IgD-negative memory B cell (primary cell): Measurements from ENCODE around the gene EWSR1. TPM values are rescaled to one million over a fixed set of nuclear protein-coding genes. Genes with fewer than 3 reads are reported as not detected.

Experiments
- H3K27ac Mint-ChIP-seq, 3 donors: one replicate each; pipeline ENCODE4 v1.8.0; 2020 to 2022; ENCODE audit warnings: mild to moderate bottlenecking in 3 of 3, mixed read lengths in 3 of 3, moderate library complexity in 1 of 3
- H3K27me3 Mint-ChIP-seq: one replicate; pipeline ENCODE4 v1.8.0; 2021; ENCODE audit warnings: mixed read lengths
- H3K36me3 Mint-ChIP-seq: one replicate; pipeline ENCODE4 v1.8.0; 2020; ENCODE audit warnings: mild to moderate bottlenecking, mixed read lengths
- H3K4me1 Mint-ChIP-seq, 3 donors: one replicate each; pipeline ENCODE4 v1.8.0; 2020 to 2022; ENCODE audit warnings: mixed read lengths in 3 of 3, mild to moderate bottlenecking in 1 of 3
- H3K4me3 Mint-ChIP-seq, 4 donors: one replicate each; pipeline ENCODE4 v1.8.0; 2020 to 2022; ENCODE audit warnings: mild to moderate bottlenecking in 4 of 4, mixed read lengths in 4 of 4, moderate library complexity in 3 of 4
- H3K9me3 Mint-ChIP-seq, 3 donors: one replicate each; pipeline ENCODE4 v1.8.0; 2020 to 2021; ENCODE audit warnings: mixed read lengths in 3 of 3, mild to moderate bottlenecking in 1 of 3
- polyA plus RNA-seq: library from polyadenylated mRNA; unstranded; fragments of 300-500 nt; fragmentation: Illumina TruSeq; gene quantifications from one replicate; pipeline ENCODE4 v1.2.3, GENCODE V29; 2021

The EWSR1 gene
- polyA plus RNA-seq, 1 donor from 2014 or later: 211 TPM

- Mint-ChIP-seq H3K4me3 (peak overlapping the region; percentile 94 to 99 (median 98)), H3K9me3 (no peaks in the 10 kb centered on the region), H3K4me1 (peaks cover 34 to 71% (median 55%) of the 10 kb centered on the region in 3 donors), H3K27me3 (no peaks in the 10 kb centered on the region), H3K27ac (peak overlapping the region; percentile 34 to 99 (median 98)), H3K36me3 (peaks cover 8% of the 10 kb centered on the region)
Observed at GRCh38 chr22:29270475-29271271, 2.6 kb downstream of the EWSR1 start.

GRCh38 chr22:29272624-29273023, 4.6 kb downstream of the EWSR1 start:
- Mint-ChIP-seq H3K4me3 (peak overlapping the region in 3 of 4 donors; percentile 2 to 90 (median 43)), H3K27me3 (no peaks in the 10 kb centered on the region), H3K27ac (peak overlapping the region in 1 of 3 donors; percentile 17), H3K4me1 (peaks cover 29 to 75% (median 59%) of the 10 kb centered on the region in 3 donors), H3K36me3 (peaks cover 5% of the 10 kb centered on the region), H3K9me3 (no peaks in the 10 kb centered on the region)

- Mint-ChIP-seq H3K4me1 (peaks cover 26 to 59% (median 53%) of the 10 kb centered on the region in 3 donors), H3K4me3 (no peak overlapping the region), H3K9me3 (no peaks in the 10 kb centered on the region), H3K27me3 (no peaks in the 10 kb centered on the region), H3K27ac (no peak overlapping the region), H3K36me3 (no peaks in the 10 kb centered on the region)
Observed at GRCh38 chr22:29275167-29275566, 7.1 kb downstream of the EWSR1 start.

- Mint-ChIP-seq H3K27me3 (no peaks in the 10 kb centered on the region), H3K9me3 (no peaks in the 10 kb centered on the region), H3K36me3 (no peaks in the 10 kb centered on the region), H3K4me3 (peak overlapping the region in 1 of 4 donors; percentile 20), H3K27ac (peak overlapping the region in 1 of 3 donors; percentile 40), H3K4me1 (peaks cover 18 to 51% (median 45%) of the 10 kb centered on the region in 3 donors)
Observed at GRCh38 chr22:29275819-29276565, 7.9 kb downstream of the EWSR1 start.

GRCh38 chr22:29277927-29278326, 9.9 kb downstream of the EWSR1 start:
- Mint-ChIP-seq H3K27me3 (no peaks in the 10 kb centered on the region), H3K4me3 (no peak overlapping the region), H3K27ac (peak overlapping the region in 2 of 3 donors; percentile 59 to 67), H3K9me3 (no peaks in the 10 kb centered on the region), H3K4me1 (peaks cover 6 to 36% (median 26%) of the 10 kb centered on the region in 3 donors), H3K36me3 (peaks cover 1% of the 10 kb centered on the region)

- Mint-ChIP-seq H3K27me3 (no peaks in the 10 kb centered on the region), H3K4me1 (peaks cover 0 to 9% (median 8%) of the 10 kb centered on the region in 3 donors), H3K36me3 (peaks cover 6% of the 10 kb centered on the region), H3K27ac (peak overlapping the region in 2 of 3 donors; percentile 10 to 67), H3K9me3 (no peaks in the 10 kb centered on the region), H3K4me3 (no peak overlapping the region)
Observed at GRCh38 chr22:29284196-29284595, 16.1 kb downstream of the EWSR1 start.

GRCh38 chr22:29288837-29289236, 20.8 kb downstream of the EWSR1 start:
- peak overlapping the region in 1 of 3 donors; percentile 72 for H3K27ac Mint-ChIP-seq

GRCh38 chr22:29290061-29290460, 22.0 kb downstream of the EWSR1 start:
- Mint-ChIP-seq H3K36me3 (peaks cover 11% of the 10 kb centered on the region), H3K27me3 (no peaks in the 10 kb centered on the region), H3K4me3 (no peak overlapping the region), H3K4me1 (peaks cover 0 to 7% (median 7%) of the 10 kb centered on the region in 3 donors), H3K9me3 (no peaks in the 10 kb centered on the region), H3K27ac (no peak overlapping the region)

More at GRCh38 chr22:29288837-29289236, 20.8 kb downstream of the EWSR1 start:
- peaks cover 11% of the 10 kb centered on the region for H3K36me3 Mint-ChIP-seq
- H3K27me3 Mint-ChIP-seq: no peaks in the 10 kb centered on the region
- no peaks in the 10 kb centered on the region for H3K9me3 Mint-ChIP-seq
- H3K4me1 Mint-ChIP-seq: peaks cover 0 to 11% (median 7%) of the 10 kb centered on the region in 3 donors
- H3K4me3 Mint-ChIP-seq: no peak overlapping the region

GRCh38 chr22:29291215-29291614, 23.1 kb downstream of the EWSR1 start:
- Mint-ChIP-seq H3K27ac (peak overlapping the region in 1 of 3 donors; percentile 82), H3K4me3 (no peak overlapping the region), H3K27me3 (no peaks in the 10 kb centered on the region), H3K36me3 (peaks cover 9% of the 10 kb centered on the region), H3K4me1 (peaks cover 0 to 5% (median 4%) of the 10 kb centered on the region in 3 donors), H3K9me3 (no peaks in the 10 kb centered on the region)

GRCh38 chr22:29292379-29292778, 24.3 kb downstream of the EWSR1 start:
- Mint-ChIP-seq H3K36me3 (peaks cover 8% of the 10 kb centered on the region), H3K27ac (peak overlapping the region in 1 of 3 donors; percentile 4), H3K27me3 (no peaks in the 10 kb centered on the region), H3K4me3 (no peak overlapping the region), H3K4me1 (peaks cover 0 to 4% (median 2%) of the 10 kb centered on the region in 3 donors), H3K9me3 (no peaks in the 10 kb centered on the region)

- no peak overlapping the region for H3K4me3 Mint-ChIP-seq
- peaks cover 0 to 6% (median 0%) of the 10 kb centered on the region in 3 donors for H3K4me1 Mint-ChIP-seq
- H3K9me3 Mint-ChIP-seq: no peaks in the 10 kb centered on the region
- H3K27ac Mint-ChIP-seq: peak overlapping the region in 1 of 3 donors; percentile 90
- peaks cover 5% of the 10 kb centered on the region for H3K36me3 Mint-ChIP-seq
- H3K27me3 Mint-ChIP-seq: no peaks in the 10 kb centered on the region
Observed at GRCh38 chr22:29298641-29299040, 30.6 kb downstream of the EWSR1 start.

GRCh38 chr22:29299136-29299900, 31.2 kb downstream of the EWSR1 start:
- Mint-ChIP-seq H3K4me3 (no peak overlapping the region), H3K27me3 (peaks cover 3% of the 10 kb centered on the region), H3K4me1 (peaks cover 0 to 6% (median 4%) of the 10 kb centered on the region in 3 donors), H3K9me3 (no peaks in the 10 kb centered on the region), H3K27ac (peak overlapping the region in 1 of 3 donors; percentile 90), H3K36me3 (peaks cover 5% of the 10 kb centered on the region)

GRCh38 chr22:29300467-29300806, 32.4 kb downstream of the EWSR1 start:
- H3K36me3 Mint-ChIP-seq: peaks cover 5% of the 10 kb centered on the region
- H3K27me3 Mint-ChIP-seq: peaks cover 9% of the 10 kb centered on the region
- H3K4me1 Mint-ChIP-seq: peaks cover 0 to 6% (median 4%) of the 10 kb centered on the region in 3 donors
- no peak overlapping the region for H3K4me3 Mint-ChIP-seq
- H3K9me3 Mint-ChIP-seq: no peaks in the 10 kb centered on the region
- no peak overlapping the region for H3K27ac Mint-ChIP-seq

GRCh38 chr22:29300807-29301601, 32.9 kb downstream of the EWSR1 start:
- Mint-ChIP-seq H3K36me3 (peaks cover 5% of the 10 kb centered on the region), H3K27me3 (peaks cover 11% of the 10 kb centered on the region), H3K4me1 (peaks cover 0 to 7% (median 4%) of the 10 kb centered on the region in 3 donors), H3K9me3 (no peaks in the 10 kb centered on the region), H3K27ac (peak overlapping the region in 1 of 3 donors; percentile 14), H3K4me3 (no peak overlapping the region)
